Measurements from ENCODE around the gene CHD3.
A peak's percentile ranks its signal among the peaks of the same experiment; 100 is the strongest.

Gene CHD3

DNA sequence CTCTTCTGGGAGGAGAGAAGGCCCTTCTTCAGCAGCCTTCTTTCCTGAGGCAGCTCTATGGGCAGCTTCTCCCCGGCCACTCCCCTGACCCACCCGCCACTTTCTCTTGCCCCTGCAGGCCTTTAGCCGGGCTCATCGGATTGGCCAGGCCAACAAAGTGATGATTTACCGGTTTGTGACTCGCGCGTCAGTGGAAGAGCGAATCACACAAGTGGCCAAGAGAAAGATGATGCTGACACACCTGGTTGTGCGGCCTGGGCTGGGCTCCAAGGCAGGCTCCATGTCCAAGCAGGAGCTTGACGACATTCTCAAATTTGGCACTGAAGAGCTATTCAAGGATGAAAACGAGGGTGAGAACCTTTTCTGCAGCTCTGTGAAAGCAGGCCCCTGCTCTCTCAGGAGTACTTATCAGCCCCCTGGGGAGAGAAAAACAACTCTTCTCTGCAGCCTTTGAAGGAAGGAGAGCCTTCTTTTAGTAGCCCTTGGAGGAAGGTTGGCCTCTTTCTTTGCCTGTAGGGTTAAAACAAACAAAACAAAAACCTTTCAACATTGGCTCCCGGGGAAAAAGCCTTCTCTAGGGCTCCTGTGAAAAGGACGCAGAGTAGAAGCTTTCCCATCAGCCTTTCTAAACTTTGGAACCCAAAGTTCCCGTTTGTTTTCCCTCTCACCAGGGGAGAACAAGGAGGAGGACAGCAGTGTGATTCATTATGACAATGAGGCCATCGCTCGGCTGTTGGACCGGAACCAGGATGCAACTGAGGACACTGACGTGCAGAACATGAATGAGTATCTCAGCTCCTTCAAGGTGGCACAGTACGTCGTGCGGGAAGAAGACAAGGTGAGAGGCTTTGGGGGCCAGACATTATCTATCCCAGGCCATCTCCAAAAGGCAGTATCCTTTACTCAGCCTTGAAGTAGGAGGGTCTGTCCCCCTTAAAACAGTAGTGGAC lies 14.8 kb downstream of the CHD3 start:
- no peak for DNase-seq

DNA sequence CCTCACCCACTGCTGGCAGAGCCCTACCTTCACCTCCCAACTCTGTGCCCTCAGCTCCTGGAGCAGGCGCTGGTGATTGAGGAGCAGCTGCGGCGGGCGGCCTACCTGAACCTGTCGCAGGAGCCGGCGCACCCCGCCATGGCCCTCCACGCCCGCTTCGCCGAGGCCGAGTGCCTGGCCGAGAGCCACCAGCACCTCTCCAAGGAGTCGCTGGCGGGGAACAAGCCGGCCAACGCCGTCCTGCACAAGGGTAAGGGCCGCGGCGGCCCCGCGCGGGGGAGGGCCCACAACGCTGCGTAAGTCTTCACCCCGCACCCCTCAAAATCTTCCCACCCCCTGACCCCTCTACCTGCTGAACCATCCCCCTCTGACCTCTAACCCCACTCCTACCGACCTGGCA lies 20.5 kb downstream of the CHD3 start:
- DNase-seq = no peak

DNA sequence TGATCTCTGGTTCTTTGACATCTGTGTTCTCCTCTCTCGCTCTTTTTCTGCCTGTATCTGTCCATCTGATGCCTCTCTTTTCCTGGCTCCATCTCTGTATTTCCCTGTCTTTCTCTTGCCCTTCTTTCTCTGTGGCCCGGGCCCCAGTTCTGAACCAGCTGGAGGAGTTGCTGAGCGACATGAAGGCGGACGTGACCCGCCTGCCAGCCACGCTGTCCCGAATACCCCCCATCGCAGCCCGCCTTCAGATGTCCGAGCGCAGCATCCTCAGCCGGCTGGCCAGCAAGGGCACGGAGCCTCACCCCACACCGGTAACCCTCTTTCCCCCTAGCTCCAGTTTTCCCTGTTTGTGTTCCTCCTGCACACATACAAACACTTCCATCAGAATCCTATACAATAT lies 21.7 kb downstream of the CHD3 start:
- DNase-seq = no peak

DNA sequence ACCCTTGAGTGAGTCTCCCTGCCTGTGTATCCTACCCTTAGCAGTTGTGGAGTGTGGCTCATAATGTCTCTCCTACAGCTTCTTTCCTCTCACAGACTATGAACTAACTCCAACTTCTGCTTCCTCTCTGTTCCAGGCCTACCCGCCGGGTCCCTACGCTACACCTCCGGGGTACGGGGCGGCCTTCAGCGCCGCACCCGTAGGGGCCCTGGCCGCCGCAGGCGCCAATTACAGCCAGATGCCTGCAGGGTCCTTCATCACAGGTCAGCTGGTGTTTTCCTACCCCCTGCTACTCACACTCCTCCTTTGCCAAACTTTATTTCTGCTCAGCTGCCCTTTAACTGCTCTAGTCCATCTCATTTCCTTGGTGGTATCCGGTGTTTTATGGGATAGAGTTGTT lies 22.1 kb downstream of the CHD3 start:
- peak; percentile 36 for DNase-seq

DNA sequence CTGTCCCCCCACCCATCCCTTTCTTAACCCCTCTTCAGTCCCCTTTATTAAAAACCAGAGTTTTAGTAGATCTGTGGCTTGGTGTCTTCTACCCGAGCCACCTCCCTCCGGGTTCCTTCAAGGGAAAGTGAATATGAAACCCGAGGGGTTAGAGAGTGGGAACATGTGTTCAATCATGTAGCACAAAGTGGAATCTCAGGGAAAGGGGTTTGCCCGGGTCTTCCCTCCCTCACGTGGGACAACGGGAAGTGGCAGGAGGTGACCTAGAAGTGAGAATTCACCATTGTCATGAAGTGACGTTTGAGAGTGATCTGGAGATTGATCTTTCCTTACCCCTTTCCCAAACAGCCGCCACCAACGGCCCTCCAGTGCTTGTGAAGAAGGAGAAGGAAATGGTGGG lies 22.5 kb downstream of the CHD3 start:
- DNase-seq = peak; percentile 79

DNA sequence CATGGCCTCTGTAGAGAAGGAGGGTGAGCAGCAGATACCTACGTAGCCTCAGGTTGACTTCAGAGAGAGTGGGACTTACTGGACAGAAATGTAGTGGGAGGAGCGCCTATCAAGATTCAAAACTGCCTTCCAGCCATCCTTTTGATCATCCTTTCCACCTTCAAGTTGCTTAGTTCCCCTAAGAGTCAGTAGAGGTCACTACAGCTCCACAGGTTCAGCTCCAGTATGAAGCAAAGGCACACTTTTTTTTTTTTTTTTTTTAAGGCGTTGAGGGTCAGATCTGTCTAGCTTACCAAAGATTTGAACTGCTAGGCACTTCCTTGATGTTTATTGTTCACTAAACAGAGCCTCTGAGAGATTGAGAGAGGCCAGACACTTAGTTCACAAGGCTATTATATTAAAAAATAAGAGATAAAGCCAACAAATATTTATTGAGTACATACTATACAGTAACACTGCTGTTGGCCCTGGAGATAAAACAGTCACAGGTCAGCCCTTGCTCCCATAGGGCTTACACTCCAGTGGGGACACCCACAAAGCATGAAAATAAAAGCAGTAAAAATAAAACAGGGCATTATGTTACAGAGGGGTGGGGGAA lies 24.4 kb downstream of the CHD3 start:
- DNase-seq = peak; percentile 85

DNA sequence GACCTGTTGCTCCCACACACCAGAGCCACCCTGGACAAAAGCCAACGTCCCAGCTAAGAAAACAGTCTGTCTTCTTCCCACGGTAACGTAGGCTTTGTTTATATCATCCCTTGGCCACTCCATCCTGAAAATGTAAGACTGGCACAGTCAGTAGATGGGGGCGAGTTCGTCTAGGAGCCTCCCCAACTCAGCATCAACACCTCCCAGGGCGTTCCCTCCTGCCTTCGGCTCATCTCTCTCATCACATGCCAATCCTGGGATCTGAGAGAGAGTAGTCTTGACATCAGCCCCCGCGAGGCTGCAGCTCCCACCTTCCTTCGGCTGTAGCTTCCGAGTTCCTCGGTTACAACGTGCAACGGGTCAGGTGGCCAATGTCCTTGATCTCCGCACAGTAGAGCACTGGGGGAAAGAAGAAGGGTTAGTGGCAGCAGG lies 26.6 kb downstream of the CHD3 start:
- DNase-seq = peak; percentile 48

DNA sequence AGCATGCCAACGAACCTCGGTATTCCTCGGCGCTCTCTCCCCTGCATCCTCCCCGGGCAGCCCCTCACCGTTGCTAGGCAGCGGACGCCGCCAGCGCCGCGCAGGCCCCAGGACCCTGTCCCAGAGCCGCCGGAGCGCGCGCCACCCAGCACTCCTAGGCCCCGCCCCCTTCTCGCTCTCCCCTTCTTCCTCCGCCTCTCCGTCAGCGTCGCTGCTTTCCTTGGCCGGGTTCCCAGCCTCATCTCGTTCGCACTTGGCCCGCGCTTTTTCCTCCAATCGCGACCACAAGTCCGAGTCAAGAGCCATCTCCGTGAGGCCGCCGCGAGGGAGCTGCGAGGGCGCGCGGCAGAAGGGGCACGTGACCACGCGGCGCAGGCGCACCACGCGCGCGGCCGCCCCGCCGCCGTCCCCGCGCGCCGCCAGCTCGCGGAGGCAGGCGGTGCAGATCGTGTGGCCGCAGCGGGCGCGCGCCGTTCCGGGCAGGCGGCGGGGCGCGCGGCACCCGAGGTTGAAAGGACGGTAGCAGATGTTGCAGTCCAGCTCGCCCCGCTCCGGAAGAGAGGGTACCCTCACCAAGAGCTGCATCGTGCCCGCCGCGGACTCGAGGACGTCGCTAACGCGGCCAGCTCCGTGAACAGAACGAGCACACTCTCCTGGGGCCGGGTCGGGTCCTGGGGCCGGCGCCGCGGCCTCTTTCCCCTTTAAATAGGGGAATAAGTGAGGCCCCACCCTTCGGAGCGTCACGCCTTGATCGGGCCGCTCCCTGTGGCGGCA lies 27.2 kb downstream of the CHD3 start, which contains the start of gene RNF227:
TSS of gene RNF227 (minus strand) at position 679 of the 774 bp plus-strand sequence. CDS start at position 585, 94 bp downstream.
- peak; percentile 82 for DNase-seq

DNA sequence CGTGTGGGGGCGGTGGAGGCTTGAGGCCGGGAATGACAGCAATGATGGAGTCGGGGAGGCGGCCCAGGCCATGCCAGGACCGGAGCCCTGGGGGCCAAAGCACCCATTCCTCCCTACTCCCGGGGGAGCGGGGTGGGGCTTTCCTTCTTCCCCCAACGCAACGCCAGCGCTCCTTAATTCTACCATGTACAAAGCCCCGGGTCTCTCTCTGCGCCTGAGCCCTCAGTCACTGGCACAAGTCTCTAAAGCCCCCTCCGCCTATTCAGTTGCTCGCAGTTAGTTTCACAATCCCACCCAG lies 27.7 kb downstream of the CHD3 start:
- DNase-seq = no peak

DNA sequence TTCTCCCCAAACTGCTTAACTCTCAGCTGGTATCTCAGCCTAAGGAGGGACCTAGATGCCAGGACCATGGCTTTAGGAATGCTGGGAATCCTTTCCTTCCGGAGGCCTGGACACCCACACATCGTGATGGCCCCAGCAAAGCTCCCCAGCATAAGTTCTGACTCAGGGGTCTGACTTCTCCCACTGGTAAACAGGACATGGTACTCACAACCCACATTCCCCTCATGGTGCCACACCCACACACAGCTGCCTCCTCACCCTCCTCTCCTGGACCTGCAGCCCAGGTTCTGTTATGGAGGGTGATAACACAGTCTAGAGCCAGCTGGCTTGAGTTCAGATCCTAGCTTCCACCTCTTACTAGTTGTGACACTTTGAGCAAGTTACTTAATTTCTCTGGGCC lies 28.2 kb downstream of the CHD3 start:
- no peak for DNase-seq

DNA sequence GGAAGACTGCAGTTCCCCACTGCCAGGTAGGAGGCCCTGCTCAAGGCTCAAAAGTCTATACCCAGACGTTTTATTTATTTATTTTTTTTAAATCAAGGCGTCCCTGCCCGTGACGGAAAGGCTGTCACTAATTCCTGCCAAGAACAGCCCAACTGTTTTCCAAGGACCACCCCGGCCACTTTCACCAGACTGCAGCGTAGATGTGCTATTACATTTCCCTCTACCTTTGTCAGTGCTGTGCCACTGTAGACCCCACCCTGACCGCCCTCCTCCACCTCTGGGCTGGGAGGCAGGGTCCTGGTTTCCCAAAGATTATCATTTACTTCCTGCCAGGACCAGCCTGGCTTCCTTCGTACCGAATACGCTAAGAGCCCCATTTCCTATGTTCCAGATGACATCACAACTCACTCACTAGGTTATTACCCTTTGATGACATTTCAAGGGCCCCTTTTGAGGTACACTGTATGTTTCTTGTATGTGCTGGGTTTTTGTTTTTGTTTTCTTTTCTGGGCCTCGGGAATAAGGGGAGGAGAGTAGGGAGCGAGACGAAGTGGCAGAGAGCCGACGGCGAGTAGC lies 33.8 kb downstream of the CHD3 start:
- DNase-seq = no peak

DNA sequence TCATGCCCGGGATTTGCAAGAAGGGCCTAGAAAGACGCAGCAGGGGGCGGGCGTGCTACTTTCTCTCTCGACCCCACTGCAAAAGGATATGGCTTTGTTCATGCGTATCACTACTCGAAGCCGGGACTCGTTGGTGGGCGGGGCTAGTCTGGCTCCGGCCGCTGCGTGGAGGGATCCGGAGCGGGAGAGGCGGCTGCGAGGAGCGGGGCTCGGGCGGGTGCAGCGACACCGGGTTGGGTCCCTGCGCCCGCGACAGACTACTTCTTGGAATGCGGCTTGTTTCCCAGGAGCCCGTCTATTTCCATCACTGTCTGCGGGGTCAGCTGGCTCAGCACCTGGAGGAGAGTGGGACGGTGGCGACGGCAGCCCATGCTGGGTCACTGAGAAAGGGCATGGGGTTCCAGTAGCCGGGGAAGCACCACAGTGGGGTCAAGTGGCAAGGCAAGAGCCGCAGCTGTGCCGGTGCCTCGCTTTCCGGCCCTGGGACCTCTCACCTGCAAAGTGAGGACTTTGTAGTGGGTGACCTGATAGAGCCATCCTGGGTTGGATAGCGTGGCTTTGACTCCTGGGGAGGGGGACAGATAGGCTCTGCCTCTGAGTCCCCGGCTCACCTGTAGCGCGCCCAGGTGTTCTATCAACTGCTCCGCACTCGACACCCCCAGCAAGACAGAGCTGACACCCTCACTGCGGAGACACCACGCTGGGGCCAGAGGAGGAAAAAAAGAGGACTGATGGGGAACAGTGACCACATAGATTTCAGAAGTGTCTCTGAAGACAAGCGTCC lies 34.4 kb downstream of the CHD3 start:
- peak; percentile 63 for DNase-seq

DNA sequence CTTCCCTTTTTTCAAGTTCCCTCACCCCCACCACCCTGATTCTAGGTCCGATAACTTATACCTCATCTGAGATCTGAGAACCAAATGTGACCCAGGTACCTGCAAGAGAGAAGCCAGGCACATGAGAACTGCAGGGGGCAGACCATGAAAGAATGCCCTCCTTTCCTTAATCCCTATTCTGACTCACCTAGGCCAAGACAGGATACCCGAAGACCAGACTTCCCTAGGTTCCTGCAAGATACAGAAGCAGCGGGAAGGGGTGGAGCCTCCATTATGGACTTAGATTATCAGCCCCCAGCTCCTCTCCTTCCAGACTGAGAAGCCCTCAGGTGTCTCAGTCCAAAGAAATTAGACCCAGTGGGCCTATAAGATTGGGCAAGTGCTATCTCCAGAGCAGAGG lies 39.0 kb downstream of the CHD3 start:
- DNase-seq = no peak

DNA sequence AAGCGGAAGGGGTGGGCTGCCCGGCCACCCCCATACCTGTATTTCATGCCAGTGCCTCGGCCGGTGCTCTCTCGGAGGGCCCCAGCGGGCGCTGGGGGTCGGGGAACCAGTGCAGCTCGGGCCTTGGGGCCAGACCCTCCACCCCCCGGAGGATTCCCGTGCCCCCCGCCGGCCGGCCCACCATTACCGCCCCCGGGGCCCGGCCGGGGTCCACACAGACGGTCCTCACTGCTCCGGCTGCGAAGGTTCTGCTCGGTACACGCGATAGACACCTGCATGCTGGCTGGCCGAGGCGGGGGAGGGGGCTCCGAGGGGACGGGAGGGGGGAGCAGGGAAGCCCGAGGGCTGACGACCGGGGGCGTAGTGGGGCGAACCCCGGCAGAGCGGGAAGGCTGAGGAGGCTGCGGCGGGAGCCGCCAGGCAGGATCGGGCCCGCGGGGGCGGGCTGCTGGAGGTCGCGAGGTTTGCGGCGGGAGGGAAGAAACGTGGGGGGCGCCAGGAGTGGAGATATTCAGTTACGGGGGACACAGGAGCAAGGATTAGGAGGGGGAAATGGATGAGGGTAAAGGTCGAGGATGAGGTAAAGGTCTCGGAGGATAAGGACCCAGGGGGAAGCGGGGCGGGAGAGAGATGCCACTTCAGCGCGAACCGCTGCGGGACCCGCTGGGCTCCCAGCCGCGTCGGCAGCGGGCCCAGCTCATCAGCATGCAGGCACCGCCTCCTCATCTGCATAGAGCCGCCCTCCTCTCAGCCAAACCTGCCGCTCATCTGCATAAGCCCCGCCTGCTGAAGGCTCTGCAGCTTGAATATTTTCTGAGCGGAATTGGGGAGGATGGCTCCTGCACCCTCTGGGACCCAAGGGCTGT lies 40.8 kb downstream of the CHD3 start, which contains the start of gene KCNAB3:
TSS of gene KCNAB3 (minus strand) at position 699 of the 866 bp plus-strand sequence. CDS start at position 278, 421 bp downstream.
- no peak for DNase-seq

DNA sequence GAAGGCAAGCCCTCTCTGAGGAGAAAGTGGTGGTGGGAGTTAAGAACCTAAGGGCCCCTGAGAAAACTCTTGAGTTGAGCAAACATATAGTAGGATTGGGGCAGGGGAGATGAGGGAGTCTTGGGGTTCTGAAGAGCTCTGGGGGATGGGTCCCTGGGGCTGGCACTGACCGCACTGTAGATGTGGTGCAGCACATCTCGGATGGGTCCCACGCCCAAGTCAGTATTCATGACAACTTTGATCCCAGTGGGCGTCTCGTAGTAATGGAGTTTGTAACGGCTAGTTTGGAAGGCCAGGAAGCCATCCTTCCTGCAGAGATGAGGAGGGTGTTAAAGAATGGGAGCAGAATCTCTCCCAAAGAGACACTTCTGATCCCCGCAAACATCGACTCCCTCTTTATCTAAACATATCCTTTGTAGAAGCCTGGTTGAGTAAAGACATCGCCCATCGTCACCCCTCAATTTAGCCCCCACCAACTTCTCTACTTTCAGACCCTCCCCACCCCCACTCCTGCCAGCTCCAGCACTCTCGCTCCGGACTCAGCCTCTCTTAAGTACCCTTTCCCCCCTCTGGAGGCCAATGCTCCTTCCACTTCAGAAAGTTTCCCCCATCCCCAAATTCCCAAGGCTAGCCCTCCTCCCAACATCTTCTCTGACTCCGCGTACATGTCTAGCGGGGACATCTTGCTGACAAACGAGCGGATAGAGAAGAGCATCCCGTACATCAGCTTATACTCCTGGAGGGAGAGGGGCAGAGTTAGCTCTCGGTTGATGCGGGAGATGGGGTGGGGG lies 42.4 kb downstream of the CHD3 start:
- no peak for DNase-seq

DNA sequence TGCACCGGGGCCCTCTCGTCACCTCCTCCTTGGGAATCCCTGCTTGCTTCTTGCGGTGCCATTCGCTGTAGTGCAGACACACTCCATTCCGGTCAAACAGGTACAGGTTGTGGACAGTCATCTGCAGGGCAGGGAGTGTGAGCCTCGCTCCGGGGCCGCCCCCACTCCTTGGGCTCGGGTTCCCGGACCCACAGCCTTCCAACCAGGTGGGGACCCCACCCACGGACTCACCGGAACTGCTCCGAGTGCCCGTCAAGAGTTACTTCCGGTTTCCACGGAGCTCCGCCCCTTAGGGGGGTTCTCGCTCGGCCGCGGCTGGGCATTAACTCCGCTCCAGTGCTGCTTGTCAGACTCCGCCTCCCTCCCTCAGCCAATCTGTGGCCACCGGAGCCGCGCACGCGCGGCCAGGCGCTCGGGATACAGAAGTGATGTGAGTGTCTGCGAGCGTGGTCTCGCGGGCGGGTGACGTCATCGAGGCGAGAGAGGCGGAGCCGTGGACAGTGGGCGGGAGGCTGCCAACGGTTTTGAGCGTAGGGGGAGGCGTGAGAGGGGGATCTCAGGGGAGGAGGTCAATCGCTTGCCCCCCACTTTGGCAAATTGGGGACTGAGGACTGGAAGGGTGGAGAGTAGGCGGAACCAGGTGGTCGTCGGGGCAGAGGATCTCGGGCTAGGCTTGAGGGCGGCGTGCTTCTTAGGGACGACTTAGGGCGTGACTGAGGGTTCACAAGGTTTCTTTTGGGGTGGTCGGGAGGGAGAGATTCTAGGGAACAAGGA lies 43.3 kb downstream of the CHD3 start, which contains the start of the genes CNTROB and TRAPPC1:
TSS of gene CNTROB (plus strand) at position 498 of the 774 bp plus-strand sequence. CDS start 874 bp downstream, outside the sequence.
TSS of gene TRAPPC1 (minus strand) at position 238 of the 774 bp plus-strand sequence. CDS start at position 121, 117 bp downstream.
- peak; percentile 100 for DNase-seq

DNA sequence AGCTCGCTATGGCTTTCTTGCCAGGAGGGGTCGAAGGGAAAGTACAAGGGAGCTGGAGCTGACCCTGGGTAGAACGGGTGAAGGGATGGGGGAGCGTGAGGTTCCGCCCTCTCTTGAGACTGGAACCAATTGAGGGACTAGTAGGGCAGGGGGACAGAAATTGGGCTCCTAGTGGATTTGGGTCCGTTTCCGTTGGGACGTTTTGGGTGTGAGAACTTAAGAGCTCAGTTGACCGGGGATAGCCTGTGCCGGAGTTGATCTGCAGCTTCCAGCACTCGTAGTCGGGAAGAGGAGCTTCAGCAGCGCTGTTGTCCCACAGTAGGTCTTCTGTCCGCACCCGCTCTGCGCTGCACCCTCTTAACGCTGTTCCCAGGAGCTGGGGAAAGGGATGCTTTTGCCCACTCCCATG lies 43.9 kb downstream of the CHD3 start:
- peak; percentile 36 for DNase-seq

DNA sequence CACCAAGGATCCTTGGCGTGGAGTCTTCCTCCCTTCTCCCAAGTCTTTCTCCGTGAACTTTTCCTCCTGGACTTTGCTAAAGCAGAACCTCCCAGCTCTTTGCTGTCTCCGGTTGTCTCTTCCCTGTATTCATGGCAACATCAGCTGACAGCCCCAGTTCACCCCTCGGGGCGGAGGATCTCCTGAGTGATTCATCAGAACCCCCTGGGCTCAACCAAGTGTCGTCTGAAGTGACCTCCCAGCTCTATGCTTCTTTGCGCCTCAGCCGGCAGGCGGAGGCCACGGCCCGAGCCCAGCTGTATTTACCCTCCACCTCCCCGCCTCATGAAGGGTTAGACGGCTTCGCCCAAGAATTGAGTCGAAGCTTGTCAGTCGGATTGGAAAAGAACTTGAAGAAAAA lies 44.4 kb downstream of the CHD3 start:
- peak; percentile 71 for DNase-seq

DNA sequence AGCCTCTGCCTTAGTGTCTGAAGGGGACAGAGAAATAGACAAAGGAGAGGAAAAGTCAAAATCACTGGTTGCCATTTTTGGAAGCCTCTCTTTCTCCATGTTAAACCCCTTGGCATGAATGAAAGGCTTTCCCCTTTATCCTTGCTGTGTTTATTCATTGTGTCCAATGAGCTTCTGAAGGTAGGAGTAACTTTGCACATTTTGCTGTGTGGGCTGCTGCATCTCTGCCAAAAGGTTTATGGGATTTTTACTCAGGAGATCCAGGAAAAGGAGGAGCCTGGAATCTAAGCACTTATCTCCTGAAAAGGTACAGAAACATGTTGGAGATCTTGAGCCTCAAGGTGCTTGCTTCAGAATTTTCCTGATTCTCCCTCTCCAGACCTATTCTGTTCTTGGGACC lies 47.3 kb downstream of the CHD3 start:
- DNase-seq = no peak
